GM18868 (cell line): ENCODE measurements around the gene CDK18.
"Not testable (repeated sequence)": the region's sequence is repeated elsewhere in the genome, so short reads cannot be mapped to it uniquely, and the experiment has no call there.

Experiments used
- ATAC-seq: cut with Tn5 transposase; IDR thresholded peaks from one replicate; pipeline ENCODE4 v1.9.1; 2021; ENCODE audit warnings: mild to moderate bottlenecking, moderate library complexity; ENCODE audit not compliant: unreplicated experiment

CDK18 gene

DNA sequence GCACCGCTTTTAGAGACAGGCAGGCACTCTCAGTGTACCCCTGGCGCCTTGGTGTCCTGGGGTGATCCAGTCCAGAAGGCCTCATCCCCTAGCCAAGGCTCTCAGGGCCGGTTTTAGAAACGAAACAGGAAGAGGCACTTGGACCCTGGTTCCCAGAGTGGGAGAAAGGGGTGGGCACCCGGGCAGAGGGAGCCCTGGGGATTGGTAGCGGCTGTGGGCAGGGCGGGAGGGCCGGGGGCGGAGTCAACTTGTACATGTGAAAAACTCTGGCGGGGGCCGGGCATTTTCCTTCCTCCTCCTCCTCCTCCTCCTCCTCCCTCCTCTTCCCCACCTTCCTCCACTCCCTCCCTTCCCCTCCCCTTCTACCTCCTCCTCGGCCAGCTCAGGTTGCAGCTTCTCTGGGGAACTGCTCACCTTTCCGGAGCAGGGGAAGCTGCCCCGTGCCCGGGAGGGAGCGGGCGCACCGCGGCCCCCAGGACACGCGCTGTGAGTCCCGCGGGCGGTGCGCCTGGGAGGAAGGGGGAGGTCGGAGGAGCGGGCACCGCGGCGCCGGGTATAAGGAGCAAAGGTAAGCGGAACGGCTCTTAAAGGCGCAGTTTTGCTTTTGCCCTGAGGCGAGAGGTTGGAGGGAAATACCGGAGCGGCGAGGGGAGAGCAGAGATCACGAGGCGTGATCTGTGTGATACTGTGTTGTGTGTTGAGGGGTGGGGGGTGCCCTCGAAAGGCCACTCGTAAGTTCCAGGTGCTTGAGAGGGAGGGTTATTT lies at the start of gene CDK18:
Gene CDK18 (plus strand): TSS at position 359 of the 765 bp plus-strand sequence. CDS start 18,499 bp downstream, outside the sequence.
- no peak for ATAC-seq

DNA sequence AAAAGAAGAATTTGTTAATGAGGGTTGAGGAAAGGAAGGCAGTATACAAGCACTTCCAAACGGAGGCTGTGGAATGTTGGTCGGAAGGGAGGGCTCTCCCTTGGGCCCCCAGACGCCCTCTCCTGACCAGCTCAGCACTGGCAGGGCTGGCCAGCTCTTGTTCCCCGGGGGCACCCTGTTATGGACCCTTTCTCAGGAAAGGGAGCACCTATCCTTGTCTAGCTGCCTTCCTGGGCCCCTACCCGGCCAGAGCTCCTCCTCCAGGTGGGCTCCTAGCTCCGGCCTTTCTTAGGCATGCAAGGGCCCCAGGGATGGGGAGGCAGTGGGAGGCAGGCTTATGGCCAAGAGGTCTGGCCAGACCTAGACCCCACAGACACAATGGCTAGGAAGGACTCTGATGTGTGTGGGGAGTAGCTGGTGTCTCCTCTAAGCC lies 49.5 kb upstream of the CDK18 start:
- no peak for ATAC-seq

DNA sequence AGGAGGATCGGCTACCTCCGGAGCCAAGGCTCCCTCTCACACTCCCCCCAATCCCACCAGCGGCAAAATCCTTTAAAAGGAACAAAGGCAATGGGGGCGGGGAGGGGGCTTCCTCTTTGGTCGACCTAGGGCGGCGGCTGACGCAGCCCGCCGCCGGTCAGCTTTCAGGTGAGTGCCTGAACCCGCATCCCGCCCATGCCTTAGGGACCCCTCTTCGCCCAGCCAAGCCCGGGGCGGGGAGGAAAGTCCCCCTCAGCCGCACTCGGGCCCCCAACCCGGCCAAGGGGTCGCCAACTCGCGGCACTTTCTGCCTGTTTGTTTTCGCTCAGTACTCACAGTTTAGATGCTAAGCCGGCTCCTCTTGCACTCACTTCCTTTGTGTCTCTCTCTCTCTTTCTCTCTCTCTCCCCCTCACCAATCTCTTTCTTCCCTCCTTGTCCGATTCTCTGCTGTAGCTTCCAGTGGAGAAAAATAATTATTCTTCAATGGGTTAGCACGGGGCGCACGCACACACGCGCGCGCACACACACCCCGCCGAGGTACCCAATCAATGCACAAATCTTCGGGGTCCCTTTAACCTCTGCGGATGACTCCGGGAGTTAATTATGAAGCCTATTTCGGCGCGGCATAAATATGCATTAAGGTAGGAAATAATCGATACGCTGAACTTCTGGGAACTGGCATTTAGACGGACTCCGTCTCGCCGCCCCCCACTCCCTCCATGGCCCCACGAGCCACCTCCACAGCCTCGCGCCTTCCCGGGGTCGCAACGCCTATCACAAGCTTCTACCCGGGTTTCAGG lies 48.7 kb upstream of the CDK18 start, which contains the start of gene BLACAT1:
Gene BLACAT1 (minus strand): TSS at position 465 of the 802 bp plus-strand sequence.
- ATAC-seq, result no peak

DNA sequence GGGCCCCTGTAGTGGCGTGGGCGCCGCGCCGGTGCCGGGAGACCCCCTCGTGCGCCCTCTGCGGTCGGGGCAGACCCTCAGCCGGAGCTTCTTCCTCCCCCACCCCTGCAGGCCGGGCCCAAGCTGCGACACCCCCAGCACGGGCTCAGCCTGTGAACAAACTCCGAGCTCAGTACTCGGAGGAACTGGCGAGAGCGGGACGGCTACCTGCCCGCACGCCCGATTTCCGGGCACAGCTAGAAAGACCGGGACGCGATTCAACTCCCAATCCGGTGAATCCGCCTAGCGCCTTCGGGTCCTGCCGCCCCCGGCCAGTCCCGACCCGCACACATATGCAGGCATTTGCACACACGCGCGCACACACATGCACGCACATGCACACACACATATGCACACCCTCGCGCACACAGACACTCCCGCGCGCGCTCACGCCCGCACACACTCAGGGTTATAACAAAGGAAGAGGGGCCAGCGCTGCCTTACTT lies 48.0 kb upstream of the CDK18 start:
- ATAC-seq, result no peak

DNA sequence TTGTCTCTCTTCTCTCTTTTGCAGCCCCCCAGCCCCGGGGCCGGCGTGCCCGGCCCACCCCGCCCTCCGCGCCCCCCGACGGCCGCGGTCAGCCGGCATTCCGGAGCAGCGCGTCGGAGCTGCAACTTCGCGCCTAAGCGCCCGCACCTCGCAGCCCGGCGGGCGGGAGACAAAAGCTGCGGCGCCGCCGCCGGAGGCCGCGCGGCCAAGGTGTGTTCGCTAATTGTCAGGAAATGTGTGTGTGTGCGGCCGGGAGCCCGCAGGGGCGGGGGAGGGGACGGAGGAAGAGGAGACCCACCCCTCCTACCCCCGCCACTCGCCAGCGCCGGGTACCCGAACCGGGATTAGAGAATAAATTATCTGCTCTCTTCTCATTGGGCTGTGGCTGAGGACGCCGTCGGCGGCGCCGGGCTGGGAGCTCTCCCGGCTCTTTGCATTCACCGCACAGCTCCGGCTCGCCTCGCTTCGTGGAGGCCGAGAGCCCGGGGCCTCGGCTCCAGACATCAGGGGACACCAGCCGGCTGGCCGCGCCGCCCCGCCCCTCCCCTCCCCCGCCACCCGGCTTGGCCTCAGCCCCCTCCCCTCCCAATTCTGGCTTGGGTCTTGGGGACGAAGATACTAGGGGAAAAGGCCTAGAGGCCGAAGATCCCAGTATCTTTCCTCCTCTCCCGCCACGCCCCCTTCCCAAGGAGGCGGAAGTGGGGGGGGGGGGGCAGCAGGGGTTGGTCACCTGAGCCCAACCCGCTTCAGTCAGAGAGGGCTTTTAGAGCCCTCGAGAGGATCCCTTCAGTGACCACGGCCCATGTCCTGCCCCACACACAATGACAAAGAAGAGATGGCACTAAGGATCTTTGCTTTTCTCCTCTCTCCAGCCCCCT lies 47.4 kb upstream of the CDK18 start:
- ATAC-seq, result no peak

DNA sequence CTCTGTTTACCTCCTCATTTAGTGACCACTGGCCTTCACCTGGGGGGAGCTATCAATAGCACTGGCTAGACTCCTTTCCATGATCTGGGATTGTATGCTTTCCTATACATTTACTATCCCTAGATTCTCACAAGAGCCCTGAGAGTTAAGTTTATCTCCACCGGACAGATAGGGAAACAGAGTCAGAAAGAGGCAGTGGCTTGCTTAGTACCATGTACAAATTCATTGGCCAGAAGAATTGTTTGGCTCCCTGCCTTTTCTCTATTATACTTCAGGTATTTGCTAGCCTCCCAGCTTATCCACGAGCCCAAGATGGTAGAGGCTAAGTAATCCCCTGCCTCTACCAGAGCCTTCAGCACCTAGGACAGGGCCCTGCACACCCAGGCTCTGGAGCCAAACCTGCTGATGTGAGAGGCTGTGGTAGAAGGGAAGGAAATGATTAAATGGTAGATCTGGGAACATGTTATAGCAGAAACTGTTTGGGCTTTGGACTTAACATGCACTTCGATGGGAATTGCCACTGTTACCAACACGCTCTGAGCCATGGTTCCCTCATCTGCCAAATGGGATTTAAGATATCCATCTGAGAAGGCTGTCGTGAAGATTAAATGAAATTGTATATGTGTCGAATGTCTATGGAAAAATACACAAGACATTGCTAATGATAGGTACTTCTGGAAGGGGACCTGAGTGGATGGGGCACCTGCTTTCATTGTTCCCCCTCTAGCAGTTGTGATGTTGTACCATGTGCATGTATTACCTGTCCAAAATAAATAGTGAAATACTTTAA lies 45.5 kb upstream of the CDK18 start:
- no peak for ATAC-seq

DNA sequence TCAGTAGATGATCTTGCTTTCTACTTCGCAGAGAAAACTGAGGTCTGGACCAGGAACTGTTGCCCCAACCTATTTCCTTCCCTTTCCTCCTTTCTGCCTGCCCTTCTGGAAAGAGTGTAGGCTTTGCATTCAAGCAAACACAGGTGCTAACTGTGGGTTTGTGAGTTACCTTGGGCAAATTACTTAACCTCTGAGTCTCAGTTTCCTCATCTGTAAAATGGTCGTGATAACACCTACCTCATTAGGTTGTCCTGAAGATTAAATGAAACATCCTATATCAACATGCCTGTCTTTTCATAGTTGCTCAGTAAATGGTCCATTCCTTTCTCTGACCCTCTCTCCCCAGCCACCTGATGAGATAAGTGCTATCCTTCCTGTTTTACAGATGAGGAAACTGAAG lies 39.1 kb upstream of the CDK18 start:
- no peak for ATAC-seq

DNA sequence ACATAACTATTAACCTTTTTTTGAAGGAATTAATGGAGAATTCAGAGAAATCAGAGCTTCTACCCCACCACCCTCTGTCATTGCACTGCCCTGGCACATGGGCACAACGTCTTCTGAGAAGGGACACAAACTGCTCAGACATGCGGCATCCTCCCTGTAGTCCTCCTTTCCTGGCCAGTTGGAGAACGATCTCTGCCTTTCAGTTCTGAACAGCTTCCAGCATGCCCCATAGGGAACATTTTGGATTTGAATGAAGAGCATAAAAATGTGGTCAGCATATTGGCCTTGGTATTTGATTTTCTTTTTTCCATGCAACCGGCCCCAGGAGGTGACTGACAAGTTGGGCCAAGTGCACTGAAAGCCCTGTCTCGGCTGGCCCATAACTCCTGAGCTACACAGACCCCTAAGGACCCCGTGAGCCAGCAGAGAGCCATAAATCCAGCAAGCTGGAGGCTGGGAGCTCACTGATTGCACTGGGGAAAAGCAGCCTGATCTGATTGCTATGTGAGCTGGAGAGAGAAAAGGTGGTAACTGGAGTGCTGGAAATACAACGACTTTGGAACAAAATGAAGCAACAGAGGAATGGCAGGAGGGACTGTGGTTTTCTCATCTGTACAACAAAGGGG lies 37.8 kb upstream of the CDK18 start:
- ATAC-seq, result no peak

DNA sequence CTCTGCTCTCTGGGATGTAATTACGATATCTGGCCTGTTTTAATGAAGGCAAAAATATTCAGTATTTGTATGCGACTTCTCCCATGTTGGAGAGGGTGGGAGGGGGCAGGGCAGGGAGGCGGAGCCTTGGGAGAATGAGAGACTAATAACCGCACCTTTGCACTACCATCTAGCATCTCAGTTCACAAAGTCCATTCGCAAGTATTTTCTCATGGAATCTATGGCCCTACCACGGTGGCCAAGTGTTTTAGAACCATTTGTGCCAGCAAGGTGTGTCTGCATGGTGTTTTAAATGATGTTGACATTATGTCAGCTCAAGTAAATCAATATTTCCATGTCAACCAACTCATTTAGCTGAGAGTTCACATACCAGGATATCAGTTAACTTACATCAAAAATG lies 34.3 kb upstream of the CDK18 start:
- ATAC-seq, result no peak

DNA sequence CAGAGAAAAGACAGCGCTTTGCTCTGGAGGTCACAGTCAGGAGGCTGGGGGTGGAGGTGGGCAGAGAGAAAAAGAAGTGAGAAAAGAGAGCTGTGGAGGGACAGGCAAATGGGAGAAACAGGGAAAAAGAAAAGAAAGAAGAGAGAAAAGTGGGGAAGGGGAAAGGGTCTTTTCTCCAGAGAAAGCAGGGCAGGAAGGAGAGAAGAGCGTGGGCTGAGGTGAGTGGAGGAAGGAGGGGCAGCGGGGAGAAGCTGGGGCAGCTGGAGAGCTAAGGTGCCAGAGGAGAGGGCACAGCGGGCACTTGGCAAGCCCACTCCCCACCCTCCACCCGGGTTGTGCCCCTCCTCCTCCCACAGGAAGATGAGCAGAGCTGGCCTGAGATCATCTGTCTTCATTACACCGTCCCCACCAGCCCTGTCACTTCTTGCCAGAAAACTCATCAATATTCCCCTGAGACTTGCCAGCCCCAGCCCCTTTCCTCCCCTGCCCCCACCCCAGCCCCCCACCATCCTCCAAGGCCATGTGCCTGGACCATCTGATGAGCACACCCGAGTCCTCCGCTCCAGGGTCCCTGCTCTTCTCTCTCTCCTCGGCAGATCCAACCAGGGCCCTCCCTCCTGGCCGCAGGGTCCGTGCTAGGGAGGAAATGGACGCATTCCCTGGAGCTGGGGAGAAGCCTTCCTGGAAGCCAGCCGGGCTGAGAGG lies 31.6 kb upstream of the CDK18 start:
- no peak for ATAC-seq

DNA sequence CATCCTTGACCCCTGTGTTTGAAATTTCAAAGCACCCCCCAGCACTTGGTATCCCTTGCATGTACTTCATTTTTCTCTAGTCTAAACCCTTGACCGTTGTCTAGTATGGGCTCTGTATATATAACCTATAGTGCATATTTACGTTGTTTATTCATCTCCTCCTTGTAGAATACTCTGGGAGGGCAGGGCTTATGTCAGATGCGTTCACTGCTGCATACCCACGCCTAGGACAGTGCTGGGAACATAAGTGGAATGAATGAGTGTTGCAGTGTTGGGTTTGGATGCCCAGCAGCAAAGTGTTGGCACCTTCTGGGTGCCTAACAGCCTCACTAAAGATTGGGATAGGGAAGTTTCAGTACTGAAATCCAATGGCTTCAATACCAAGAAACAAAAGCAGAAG lies 31.0 kb upstream of the CDK18 start:
- no peak for ATAC-seq

DNA sequence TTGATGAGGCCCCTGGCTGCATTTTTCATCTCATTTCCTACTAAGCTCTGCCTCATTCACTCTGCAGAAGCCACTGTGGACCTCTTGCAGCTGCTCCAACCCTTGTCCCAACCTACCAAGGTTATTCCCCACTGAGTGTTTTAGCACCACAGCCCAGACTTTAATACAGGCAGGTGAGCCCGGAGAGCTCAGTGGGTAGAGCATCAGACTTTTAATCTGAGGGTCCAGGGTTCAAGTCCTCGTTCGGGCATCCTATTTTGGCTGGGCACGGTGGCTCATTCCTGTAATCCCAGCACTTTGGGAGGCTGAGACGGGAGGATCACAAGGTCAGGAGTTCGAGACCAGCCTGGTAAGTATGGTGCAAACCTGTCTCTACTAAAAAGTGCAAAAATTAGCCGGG lies 30.5 kb upstream of the CDK18 start:
- ATAC-seq, result no peak

DNA sequence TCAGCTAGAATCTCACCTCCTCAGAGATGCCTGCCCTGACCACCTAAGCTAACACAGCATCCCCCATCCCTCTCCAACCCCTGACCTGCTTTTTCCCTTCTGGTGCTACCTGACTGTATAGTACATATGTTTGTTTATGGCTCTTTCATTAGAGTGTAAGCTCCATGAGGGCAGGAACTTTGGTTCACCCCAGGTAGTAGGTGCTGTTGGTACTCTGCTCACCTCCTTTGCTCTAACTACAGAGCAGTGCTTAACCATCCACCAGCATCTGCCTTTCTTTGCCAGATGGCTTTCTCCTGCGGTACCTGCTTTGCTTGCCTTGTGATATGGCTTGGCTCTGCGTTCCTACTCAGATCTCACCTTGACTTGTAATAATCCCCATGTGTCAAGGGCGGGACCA lies 29.9 kb upstream of the CDK18 start:
- ATAC-seq, result no peak

DNA sequence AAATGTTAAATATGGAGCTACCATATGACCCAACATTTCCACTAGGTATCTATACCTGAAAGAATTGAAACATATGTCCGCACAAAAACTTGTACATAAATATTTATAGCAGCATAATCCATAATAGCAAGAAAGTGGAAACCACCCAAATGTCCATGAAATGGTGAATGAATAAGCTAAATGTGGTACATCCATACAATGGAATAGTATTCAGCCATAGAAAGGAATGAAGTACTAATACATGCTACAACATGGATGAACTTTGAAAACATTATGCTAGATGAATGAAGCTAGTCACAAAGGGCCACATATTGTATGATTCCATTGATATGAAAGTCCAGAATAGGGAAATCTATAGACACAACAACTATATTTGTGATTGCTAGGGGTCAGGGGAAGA lies 28.6 kb upstream of the CDK18 start:
- no peak for ATAC-seq

DNA sequence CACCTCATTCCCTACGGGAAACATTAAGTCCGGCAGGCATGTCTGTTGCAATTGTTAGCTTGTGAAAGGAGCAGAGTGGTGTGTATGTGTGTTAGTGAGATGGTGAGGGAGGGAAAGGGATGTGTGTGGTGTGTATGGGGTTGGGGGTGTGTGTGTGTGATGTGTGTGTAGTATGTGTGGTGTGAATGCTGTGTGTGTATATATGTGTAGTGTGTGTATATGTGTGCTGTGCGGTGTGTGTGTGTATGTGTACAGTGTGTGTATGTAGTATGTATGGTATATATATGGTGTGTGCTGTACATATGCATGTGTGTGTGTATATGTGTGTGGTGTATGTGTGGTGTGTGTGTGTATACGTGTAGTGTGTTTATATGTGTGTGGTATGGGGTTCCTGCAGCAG lies 27.8 kb upstream of the CDK18 start:
- ATAC-seq, result no peak

DNA sequence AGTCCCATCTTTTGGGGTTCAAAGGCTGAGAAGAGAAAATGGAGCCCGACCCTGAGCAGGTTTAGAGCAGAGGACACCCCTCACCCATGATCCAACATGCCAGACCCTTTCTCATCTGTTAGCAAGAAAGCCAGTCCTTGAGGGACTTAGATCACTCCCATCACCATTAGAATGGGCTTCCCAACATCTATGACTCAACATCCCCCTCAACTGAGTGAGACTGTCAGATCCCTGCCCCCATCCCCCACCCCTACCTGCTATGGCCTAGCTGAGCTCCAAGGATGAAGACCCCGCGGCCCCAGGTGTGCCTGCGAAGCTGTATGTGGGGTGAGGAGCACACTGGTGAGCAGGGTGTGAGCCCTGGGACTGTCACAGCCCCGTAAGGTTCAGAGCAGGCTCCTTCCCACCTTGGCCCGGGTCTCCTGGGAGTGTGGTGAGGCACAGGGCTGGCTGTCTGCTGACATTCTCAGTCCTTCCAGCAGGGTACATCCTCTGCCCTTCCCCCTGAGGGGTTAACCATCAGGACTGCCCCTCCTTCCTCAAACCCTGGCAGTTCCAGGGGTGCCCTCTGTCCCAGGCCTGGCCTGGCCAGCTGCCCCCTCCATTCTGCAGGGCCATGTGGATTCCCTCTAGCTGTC lies 27.2 kb upstream of the CDK18 start:
- ATAC-seq, result no peak

DNA sequence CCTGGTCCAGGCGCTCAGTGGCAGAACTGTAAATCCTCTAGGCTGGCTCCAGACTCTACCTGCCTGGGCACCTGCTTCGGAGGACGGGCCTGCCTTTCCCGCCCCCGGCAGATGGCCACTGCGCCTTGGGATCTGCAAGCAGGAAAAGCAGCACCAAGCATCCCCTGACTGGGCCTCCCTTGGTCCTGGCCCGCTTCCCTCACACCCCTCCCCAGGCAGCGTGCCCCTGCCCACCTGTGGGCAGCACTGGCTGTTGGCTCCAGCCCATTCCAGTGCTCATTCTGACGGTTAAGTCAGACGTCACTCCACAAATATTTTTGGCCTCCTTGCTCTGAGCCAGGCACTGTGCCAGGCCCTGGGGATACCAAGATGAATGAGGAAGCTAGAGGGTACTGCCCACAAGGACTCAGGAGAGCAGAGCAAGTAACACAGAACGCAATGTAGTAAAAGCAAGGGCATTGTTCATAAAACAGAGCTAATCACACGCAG lies 26.7 kb upstream of the CDK18 start:
- no peak for ATAC-seq

DNA sequence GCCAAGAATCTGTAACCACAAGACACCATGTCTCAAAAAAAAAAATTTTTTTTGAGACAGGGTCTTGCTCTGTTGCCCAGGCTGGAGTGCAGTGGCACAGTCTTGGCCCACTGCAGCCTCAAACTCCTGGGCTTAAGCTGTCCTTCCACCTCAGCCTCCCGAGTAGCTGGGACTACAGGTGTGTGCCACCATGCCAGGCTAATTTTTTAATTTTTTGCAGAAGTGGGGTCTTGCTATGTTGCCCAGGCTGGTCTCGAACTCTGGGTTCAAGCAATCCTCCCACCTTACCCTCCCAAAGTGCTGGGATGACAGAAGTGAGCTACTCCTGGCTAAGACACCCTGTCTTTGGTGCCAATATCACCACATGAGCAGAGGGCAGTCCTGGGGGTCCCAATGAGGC lies 25.5 kb upstream of the CDK18 start:
- not testable (repeated sequence) for ATAC-seq
